Common myeloid progenitor, CD34-positive (primary cell): Measurements from ENCODE around the gene SLC46A2.

Experiments
- CTCF ChIA-PET: fragments of 350-600 bp; sonication (Branson Sonifier 250); formaldehyde crosslinking; loops from one replicate; lab custom pipeline; 2021; ENCODE audit warnings: antibody characterized with exemption; lab: Charles Lee
- POLR2A ChIA-PET: fragments of 350-600 bp; sonication (Branson Sonifier 250); formaldehyde crosslinking; loops from one replicate; lab custom pipeline; 2021; ENCODE audit warnings: antibody characterized with exemption; lab: Charles Lee
- DNase-seq, 3 donors: peaks; one replicate each; pipeline versions ENCODE4 v3.0.0 to v3.0.0-alpha.2; 2013
- H3K27ac ChIP-seq, 2 experiments: 1 replicate in 1 of 2; 2 replicates in 1 of 2; pipeline ENCODE4 v1.7.0; 2013; ENCODE audit warnings: inconsistent platforms in 2 of 2, low read length in 2 of 2, mild to moderate bottlenecking in 2 of 2, low read depth in 1 of 2, moderate library complexity in 1 of 2; ENCODE audit not compliant: severe bottlenecking in 2 of 2, insufficient read depth in 1 of 2, poor library complexity in 1 of 2
- H3K27me3 ChIP-seq, 5 experiments: replicated peaks in 2 of 5; 1 replicate in 3 of 5; 2 replicates in 2 of 5; pipeline versions ENCODE4 v1.6.1 to v1.7.0; 2013; ENCODE audit warnings: low read length in 4 of 5, mild to moderate bottlenecking in 2 of 5, moderate library complexity in 2 of 5, inconsistent platforms in 1 of 5; ENCODE audit not compliant: insufficient read depth in 5 of 5, control insufficient read depth in 4 of 5
- H3K36me3 ChIP-seq, 4 experiments: 1 replicate in 2 of 4; 2 replicates in 2 of 4; pipeline versions ENCODE4 v1.6.1 to v1.7.0; 2013; ENCODE audit warnings: low read length in 3 of 4, control low read depth in 1 of 4, mild to moderate bottlenecking in 1 of 4; ENCODE audit not compliant: control insufficient read depth in 4 of 4, insufficient read depth in 4 of 4
- H3K4me1 ChIP-seq, 4 experiments: 1 replicate in 3 of 4; 2 replicates in 1 of 4; pipeline versions ENCODE4 v1.6.1 to v1.7.1; 2013; ENCODE audit warnings: low read length in 3 of 4, mild to moderate bottlenecking in 3 of 4, control low read depth in 1 of 4, inconsistent platforms in 1 of 4, moderate library complexity in 1 of 4; ENCODE audit not compliant: control insufficient read depth in 4 of 4, insufficient read depth in 4 of 4; ENCODE audit errors: control extremely low read depth in 1 of 4
- H3K4me3 ChIP-seq, 7 experiments: 1 replicate in 4 of 7; 2 replicates in 3 of 7; pipeline versions ENCODE4 v1.5.1 to v1.7.0; 2013; ENCODE audit warnings: mild to moderate bottlenecking in 7 of 7, low read length in 6 of 7, moderate library complexity in 6 of 7, inconsistent platforms in 2 of 7, low read depth in 2 of 7, control low read depth in 1 of 7; ENCODE audit not compliant: insufficient read depth in 4 of 7, control insufficient read depth in 1 of 7; ENCODE audit errors: extremely low read depth in 1 of 7
- H3K9me3 ChIP-seq, 5 experiments: 1 replicate in 4 of 5; 2 replicates in 1 of 5; pipeline versions ENCODE4 v1.6.1 to v1.7.1; 2013; ENCODE audit warnings: low read length in 4 of 5, mild to moderate bottlenecking in 2 of 5, inconsistent platforms in 1 of 5, low read depth in 1 of 5, moderate library complexity in 1 of 5; ENCODE audit not compliant: control insufficient read depth in 4 of 5, insufficient read depth in 2 of 5; ENCODE audit errors: control extremely low read depth in 1 of 5
- WGBS: methylation state at CpG from one replicate; pipeline ENCODE4 v1.1.5; 2013; ENCODE audit not compliant: insufficient coverage; 5-methylcytosine and 5-hydroxymethylcytosine counted together

The SLC46A2 gene

GRCh38 chr9:112880650-112881049 is 10.0 kb downstream of the SLC46A2 start:
- no peaks in the 10 kb centered on the region for H3K9me3 ChIP-seq
- 100% methylated on average over 1 of the region's 1 CpG for WGBS
- no peak overlapping the region for H3K4me3 ChIP-seq
- no peak for DNase-seq
- no peaks in the 10 kb centered on the region for H3K27me3 ChIP-seq
- H3K36me3 ChIP-seq, result no peaks in the 10 kb centered on the region
- POLR2A ChIA-PET, result no interaction called here
- no peak overlapping the region for H3K27ac ChIP-seq
- CTCF ChIA-PET, result no interaction called here
- H3K4me1 ChIP-seq, result peaks cover 0 to 2% (median 1%) of the 10 kb centered on the region in 4 experiments

GRCh38 chr9:112878752-112879151 is 11.9 kb downstream of the SLC46A2 start:
- WGBS, result no CpG with 5 or more reads among the region's 2 CpGs
- no peak overlapping the region for H3K27ac ChIP-seq
- CTCF ChIA-PET, result interaction anchor here (1.0 to 1.6 kb wide), 2 partner anchors 9 to 25 kb away, joined by 3 read pairs; no protein-coding TSS in a partner anchor

GRCh38 chr9:112873773-112874405 is 16.8 kb downstream of the SLC46A2 start:
- Histone ChIP-seq H3K9me3 (no peaks in the 10 kb centered on the region), H3K4me1 (peaks cover 0 to 8% (median 0%) of the 10 kb centered on the region in 4 experiments), H3K27me3 (no peaks in the 10 kb centered on the region), H3K27ac (no peak overlapping the region), H3K36me3 (peaks cover 0 to 5% (median 1%) of the 10 kb centered on the region in 4 experiments), H3K4me3 (no peak overlapping the region)
- 100% methylated on average over 3 of the region's 4 CpGs for WGBS
- ChIA-PET POLR2A (no interaction called here), CTCF (interaction anchor here (1.7 kb wide), 1 partner anchor 28 kb away, joined by 4 read pairs; no protein-coding TSS in a partner anchor)
- no peak for DNase-seq

More at GRCh38 chr9:112878752-112879151, 11.9 kb downstream of the SLC46A2 start:
- H3K4me1 ChIP-seq, result no peaks in the 10 kb centered on the region
- no peaks in the 10 kb centered on the region for H3K9me3 ChIP-seq
- no peak for DNase-seq
- no peak overlapping the region for H3K4me3 ChIP-seq
- POLR2A ChIA-PET, result no interaction called here
- H3K36me3 ChIP-seq, result no peaks in the 10 kb centered on the region
- H3K27me3 ChIP-seq, result no peaks in the 10 kb centered on the region

- WGBS, result 51% methylated on average over 4 of the region's 4 CpGs
- H3K4me1 ChIP-seq, result peaks cover 0 to 8% (median 0%) of the 10 kb centered on the region in 4 experiments
- no peak overlapping the region for H3K27ac ChIP-seq
- H3K4me3 ChIP-seq, result no peak overlapping the region
- no peaks in the 10 kb centered on the region for H3K9me3 ChIP-seq
- POLR2A ChIA-PET, result interaction anchor here (0.6 kb wide), 1 partner anchor 794 kb away, joined by 5 read pairs; no protein-coding TSS in a partner anchor
- no peak for DNase-seq
- CTCF ChIA-PET, result no interaction called here
- H3K36me3 ChIP-seq, result peaks cover 0 to 5% (median 1%) of the 10 kb centered on the region in 4 experiments
- no peaks in the 10 kb centered on the region for H3K27me3 ChIP-seq
Measured at GRCh38 chr9:112872019-112872418, 18.7 kb downstream of the SLC46A2 start.

GRCh38 chr9:112870556-112870955 is 20.1 kb downstream of the SLC46A2 start:
- WGBS, result 91% methylated on average over 6 of the region's 6 CpGs
- Histone ChIP-seq H3K4me1 (peaks cover 0 to 12% (median 0%) of the 10 kb centered on the region in 4 experiments), H3K36me3 (peaks cover 0 to 5% (median 3%) of the 10 kb centered on the region in 4 experiments), H3K27me3 (no peaks in the 10 kb centered on the region), H3K4me3 (no peak overlapping the region), H3K9me3 (no peaks in the 10 kb centered on the region), H3K27ac (no peak overlapping the region)
- no peak for DNase-seq
- POLR2A ChIA-PET, result no interaction called here
- CTCF ChIA-PET, result interaction anchor here (1.6 to 2.5 kb wide), 2 partner anchors 13 to 32 kb away, joined by 6 to 10 read pairs; no protein-coding TSS in a partner anchor

GRCh38 chr9:112869917-112870316 is 20.8 kb downstream of the SLC46A2 start:
- WGBS, result 98% methylated on average over 4 of the region's 5 CpGs
- DNase-seq, result no peak
- Histone ChIP-seq H3K4me1 (peaks cover 0 to 16% (median under 1%) of the 10 kb centered on the region in 4 experiments), H3K27ac (no peak overlapping the region), H3K9me3 (no peaks in the 10 kb centered on the region), H3K4me3 (no peak overlapping the region), H3K27me3 (no peaks in the 10 kb centered on the region), H3K36me3 (peaks cover 0 to 5% (median 3%) of the 10 kb centered on the region in 4 experiments)
- POLR2A ChIA-PET, result no interaction called here
- CTCF ChIA-PET, result interaction anchor here (1.6 to 2.5 kb wide), 2 partner anchors 12 to 33 kb away, joined by 6 to 10 read pairs; no protein-coding TSS in a partner anchor

- no peaks in the 10 kb centered on the region for H3K9me3 ChIP-seq
- CTCF ChIA-PET, result interaction anchor here (1.1 to 2.5 kb wide), 3 partner anchors 11 to 52 kb away, joined by 3 to 10 read pairs (median 6); no protein-coding TSS in a partner anchor
- no peak for DNase-seq
- peaks cover 0 to 5% (median 3%) of the 10 kb centered on the region in 4 experiments for H3K36me3 ChIP-seq
- no peak overlapping the region for H3K4me3 ChIP-seq
- WGBS, result 86% methylated on average over 5 of the region's 8 CpGs
- H3K4me1 ChIP-seq, result peaks cover 3 to 24% (median 6%) of the 10 kb centered on the region in 4 experiments
- no peaks in the 10 kb centered on the region for H3K27me3 ChIP-seq
- POLR2A ChIA-PET, result no interaction called here
- no peak overlapping the region for H3K27ac ChIP-seq
Measured at GRCh38 chr9:112869041-112869529, 21.6 kb downstream of the SLC46A2 start.
